Measurements from ENCODE around the gene SEPTIN8. TPM values are rescaled to one million over a fixed set of nuclear protein-coding genes. Genes with fewer than 3 reads are reported as not detected.
A peak's percentile ranks its signal among the peaks of the same experiment; 100 is the strongest.

Gene SEPTIN8
- total RNA-seq, 1 donor from 2014 or later: 27.2 TPM

DNA sequence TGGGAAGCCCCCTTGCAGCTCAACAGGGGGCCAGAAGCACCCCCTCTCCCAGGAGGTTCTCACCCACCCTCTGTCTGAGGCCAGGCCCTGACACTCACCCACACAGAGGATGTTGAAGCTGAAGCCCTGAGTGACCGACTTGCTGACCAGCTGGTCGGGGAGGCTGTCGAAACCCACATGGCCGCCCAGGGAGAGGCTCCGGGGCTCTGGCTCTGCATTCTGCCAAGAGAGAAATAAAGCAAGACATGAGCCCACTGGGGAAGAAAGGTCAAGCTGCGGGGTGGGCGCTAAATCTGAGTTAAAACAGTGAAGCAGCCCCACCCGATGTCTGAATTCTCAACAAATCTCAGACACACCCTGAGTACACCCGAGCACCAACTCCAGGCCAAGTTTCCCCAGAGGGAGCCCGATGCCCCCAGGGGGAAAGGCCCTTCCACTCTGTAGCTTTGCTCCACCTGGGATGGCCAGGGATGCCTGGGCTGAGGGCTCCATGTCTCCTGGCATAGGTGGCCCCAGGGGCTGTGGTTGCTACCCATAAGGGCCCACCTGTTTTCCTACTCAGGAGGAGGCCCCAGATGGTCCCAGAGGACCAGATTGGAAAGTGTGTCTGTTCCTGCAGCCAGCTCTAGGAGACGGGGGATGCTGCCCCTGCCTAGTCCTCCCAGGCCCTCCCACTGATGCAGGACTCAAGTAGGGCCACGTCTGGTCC is 11.6 kb downstream of the SEPTIN8 start:
- no peaks in the 10 kb centered on the region for H3K27me3 ChIP-seq (ENCODE audit: low read depth)
- peaks cover 49% of the 10 kb centered on the region for H3K36me3 ChIP-seq
- H3K27ac ChIP-seq (replicated peaks): peak overlapping the region; percentile 4
- H3K4me3 ChIP-seq: no peak overlapping the region
- no peak for TF ChIP-seq CTCF (IDR thresholded peaks at IDR 0.05; ENCODE audit: borderline replicate concordance)
- no peaks in the 10 kb centered on the region for H3K9me3 ChIP-seq (replicated peaks)
- H3K4me1 ChIP-seq: peaks cover 49% of the 10 kb centered on the region
- DNase-seq: no peak
- intact Hi-C loops (cut with micrococcal nuclease): no loop called here

DNA sequence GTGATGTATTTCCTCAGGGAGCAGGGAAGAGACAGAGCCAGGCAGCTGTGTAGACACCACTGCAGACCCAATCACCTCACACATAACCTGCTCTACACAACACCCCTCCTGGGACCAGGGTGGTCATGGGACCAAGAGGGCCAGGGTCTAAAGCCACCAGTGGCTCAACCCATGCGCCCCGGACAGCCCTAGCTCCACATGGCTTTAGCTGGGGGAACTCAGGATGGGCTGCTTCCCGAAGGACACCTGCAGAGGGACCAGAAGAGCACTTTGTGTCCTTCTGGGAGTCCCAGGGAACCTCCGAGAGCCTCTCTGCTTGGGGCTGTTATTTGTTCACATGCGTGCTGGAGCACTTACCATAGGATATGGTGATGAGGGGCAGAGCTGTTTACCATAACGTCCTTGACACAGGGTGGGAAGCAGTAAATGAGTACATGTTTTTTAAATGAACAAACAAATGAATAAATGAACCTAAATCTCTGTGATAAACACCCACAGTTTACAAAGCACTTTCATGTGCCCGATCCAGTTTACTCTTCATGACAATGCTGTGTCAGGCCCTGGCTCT is 12.3 kb downstream of the SEPTIN8 start:
- H3K36me3 ChIP-seq: peaks cover 56% of the 10 kb centered on the region
- DNase-seq: no peak
- peaks cover 45% of the 10 kb centered on the region for H3K4me1 ChIP-seq
- H3K27me3 ChIP-seq (ENCODE audit: low read depth): no peaks in the 10 kb centered on the region
- intact Hi-C loops (cut with micrococcal nuclease): no loop called here
- H3K9me3 ChIP-seq (replicated peaks): no peaks in the 10 kb centered on the region
- H3K4me3 ChIP-seq: no peak overlapping the region
- peak overlapping the region; percentile 4 for H3K27ac ChIP-seq (replicated peaks)
- TF ChIP-seq CTCF (IDR thresholded peaks at IDR 0.05; ENCODE audit: borderline replicate concordance): no peak

- no peak for DNase-seq
These were observed 13.0 kb downstream of the SEPTIN8 start for GRCh38 chr5:132764051-132764450.

GRCh38 chr5:132763181-132764036 is 13.6 kb downstream of the SEPTIN8 start:
- Histone ChIP-seq H3K9me3 (replicated peaks) (no peaks in the 10 kb centered on the region), H3K4me3 (no peak overlapping the region), H3K27ac (replicated peaks) (no peak overlapping the region), H3K4me1 (peaks cover 33% of the 10 kb centered on the region), H3K36me3 (peaks cover 70% of the 10 kb centered on the region), H3K27me3 (ENCODE audit: low read depth) (no peaks in the 10 kb centered on the region)
- TF ChIP-seq CTCF (IDR thresholded peaks at IDR 0.05; ENCODE audit: borderline replicate concordance): no peak
- DNase-seq: no peak
- intact Hi-C loops (cut with micrococcal nuclease): no loop called here

More at GRCh38 chr5:132764051-132764450, 13.0 kb downstream of the SEPTIN8 start:
- no peaks in the 10 kb centered on the region for H3K9me3 ChIP-seq (replicated peaks)
- H3K27ac ChIP-seq (replicated peaks): no peak overlapping the region
- H3K36me3 ChIP-seq: peaks cover 63% of the 10 kb centered on the region
- no peak overlapping the region for H3K4me3 ChIP-seq
- H3K4me1 ChIP-seq: peaks cover 39% of the 10 kb centered on the region
- no peak for TF ChIP-seq CTCF (IDR thresholded peaks at IDR 0.05; ENCODE audit: borderline replicate concordance)
- H3K27me3 ChIP-seq (ENCODE audit: low read depth): no peaks in the 10 kb centered on the region
- intact Hi-C loops (cut with micrococcal nuclease): no loop called here

GRCh38 chr5:132762246-132763000 is 14.6 kb downstream of the SEPTIN8 start:
- no peaks in the 10 kb centered on the region for H3K27me3 ChIP-seq (ENCODE audit: low read depth)
- TF ChIP-seq CTCF (IDR thresholded peaks at IDR 0.05; ENCODE audit: borderline replicate concordance): no peak

More at GRCh38 chr5:132762246-132763000, 14.6 kb downstream of the SEPTIN8 start:
- intact Hi-C loops (cut with micrococcal nuclease): no loop called here
- no peak for DNase-seq
- Histone ChIP-seq H3K9me3 (replicated peaks) (no peaks in the 10 kb centered on the region), H3K4me3 (no peak overlapping the region), H3K4me1 (peaks cover 23% of the 10 kb centered on the region), H3K36me3 (peaks cover 79% of the 10 kb centered on the region), H3K27ac (replicated peaks) (no peak overlapping the region)
